CD4-positive, alpha-beta T cell treated with Interleukin-6 at 100 ng/mL for 8 hours (primary cell): ENCODE measurements around the gene TXNDC17.
"Not testable (repeated sequence)": the region's sequence is repeated elsewhere in the genome, so short reads cannot be mapped to it uniquely, and the experiment has no call there.

Experiments
- DNase-seq: peaks from one replicate; pipeline ENCODE4 v3.0.0-alpha.2; 2020; ENCODE audit warnings: mixed read lengths, low spot score

The TXNDC17 gene

DNA sequence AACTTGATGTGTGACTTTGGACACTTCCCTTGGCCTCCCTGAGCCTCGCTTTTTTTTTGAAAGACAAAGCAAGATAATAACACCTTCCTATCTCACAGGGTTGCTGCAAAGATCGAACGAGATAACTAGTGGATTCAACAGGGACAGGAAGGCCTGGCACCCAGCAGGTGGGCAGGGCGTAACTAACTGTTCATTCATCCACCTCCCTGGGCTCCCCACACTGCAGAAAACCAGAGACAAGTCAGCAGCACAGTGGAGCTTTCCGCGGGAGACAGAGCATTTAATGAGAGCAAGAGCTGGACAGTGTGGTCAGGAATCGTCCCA is 43.6 kb downstream of the TXNDC17 start:
- DNase-seq = no peak

DNA sequence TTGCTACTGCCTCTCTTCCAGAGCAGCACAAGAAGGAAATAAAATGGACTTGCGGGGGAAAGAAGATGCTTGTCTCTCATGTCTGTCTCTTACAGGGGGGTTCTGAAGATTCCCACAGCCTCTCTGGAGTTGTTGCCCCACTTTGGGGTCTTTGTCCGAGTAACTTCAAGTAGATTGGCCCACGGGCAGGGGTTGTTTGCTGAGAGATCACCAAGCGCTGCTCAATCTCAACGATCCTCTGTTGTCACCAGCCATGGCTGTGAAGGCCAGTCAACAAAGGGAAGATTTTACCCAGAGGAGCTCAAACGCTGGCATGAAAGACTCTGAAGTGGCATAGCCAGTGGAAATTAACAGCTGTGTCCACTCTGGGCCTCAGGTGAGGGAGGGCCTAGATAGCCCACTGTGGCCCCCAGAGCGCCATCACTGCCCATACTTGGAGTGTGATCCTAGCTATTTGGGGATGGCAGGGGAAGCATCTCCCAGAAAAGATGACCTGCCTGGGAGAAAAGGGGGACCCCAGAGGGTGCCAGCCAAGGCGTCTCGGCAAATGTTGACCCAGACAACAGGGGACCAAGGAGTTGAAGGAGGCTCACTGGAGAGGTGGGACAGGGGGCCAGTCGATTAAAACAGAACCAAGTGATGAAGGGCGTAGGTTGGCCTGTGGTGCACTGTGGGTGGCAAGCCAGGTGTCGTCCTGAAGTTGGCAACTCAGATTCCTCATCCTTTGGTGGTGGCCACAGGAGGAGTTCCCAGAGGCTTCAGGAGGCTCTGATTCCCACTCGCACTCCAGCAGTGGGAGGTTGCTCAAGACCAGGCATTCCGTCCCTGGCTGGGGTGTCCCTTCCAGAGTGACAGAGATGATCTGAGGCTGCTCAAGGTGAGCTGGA is 44.3 kb downstream of the TXNDC17 start:
- no peak for DNase-seq

GRCh38 chr17:6686026-6686425 is 45.2 kb downstream of the TXNDC17 start:
- DNase-seq = no peak

- DNase-seq = no peak
Observed at GRCh38 chr17:6688944-6689343, 48.1 kb downstream of the TXNDC17 start.

DNA sequence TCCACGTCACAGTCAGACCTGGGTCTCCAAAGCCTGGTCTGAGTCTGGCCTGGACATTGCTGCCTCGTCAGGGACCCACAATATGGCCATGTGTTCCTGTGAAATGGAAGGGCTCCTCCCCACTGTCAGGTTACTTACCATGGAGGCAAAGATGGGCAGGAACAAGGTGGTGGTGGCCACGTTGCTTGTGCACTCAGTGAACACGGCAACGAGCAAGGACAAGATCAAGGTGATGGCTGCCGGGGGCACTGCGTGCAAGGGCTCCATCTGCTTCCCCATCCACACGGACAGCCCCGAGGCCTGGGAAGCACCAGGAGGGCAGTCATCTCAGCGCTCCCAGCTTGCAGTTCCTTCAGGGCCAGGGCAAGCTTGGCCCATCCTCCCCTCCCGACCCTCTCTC is 49.8 kb downstream of the TXNDC17 start:
- DNase-seq = no peak

DNA sequence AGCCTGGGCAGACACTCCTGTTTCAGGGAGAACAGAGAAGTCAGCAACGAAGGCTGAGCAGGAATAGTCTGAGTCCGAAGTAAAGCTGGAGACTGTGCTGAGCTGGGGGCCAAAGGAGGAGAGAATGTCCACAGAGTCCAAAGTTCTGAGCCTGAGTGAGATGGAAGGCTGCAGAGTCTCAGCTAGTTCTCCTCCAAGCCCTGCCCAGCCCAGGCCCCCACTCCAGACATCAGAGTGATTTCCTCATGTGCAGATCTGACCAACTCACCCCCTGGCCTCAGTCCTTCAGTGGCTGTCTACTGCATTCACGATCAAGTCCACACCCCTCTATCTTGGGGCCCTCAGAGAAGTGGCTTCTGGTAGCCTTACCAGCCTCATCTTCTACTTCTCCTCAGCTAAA is 50.7 kb downstream of the TXNDC17 start:
- no peak for DNase-seq

GRCh38 chr17:6691958-6692357 is 51.1 kb downstream of the TXNDC17 start:
- not testable (repeated sequence) for DNase-seq
